ENCODE data around the gene MPHOSPH8.

MPHOSPH8 gene
- total RNA-seq, result 99.6 to 163 reads per million in 2 experiments

DNA sequence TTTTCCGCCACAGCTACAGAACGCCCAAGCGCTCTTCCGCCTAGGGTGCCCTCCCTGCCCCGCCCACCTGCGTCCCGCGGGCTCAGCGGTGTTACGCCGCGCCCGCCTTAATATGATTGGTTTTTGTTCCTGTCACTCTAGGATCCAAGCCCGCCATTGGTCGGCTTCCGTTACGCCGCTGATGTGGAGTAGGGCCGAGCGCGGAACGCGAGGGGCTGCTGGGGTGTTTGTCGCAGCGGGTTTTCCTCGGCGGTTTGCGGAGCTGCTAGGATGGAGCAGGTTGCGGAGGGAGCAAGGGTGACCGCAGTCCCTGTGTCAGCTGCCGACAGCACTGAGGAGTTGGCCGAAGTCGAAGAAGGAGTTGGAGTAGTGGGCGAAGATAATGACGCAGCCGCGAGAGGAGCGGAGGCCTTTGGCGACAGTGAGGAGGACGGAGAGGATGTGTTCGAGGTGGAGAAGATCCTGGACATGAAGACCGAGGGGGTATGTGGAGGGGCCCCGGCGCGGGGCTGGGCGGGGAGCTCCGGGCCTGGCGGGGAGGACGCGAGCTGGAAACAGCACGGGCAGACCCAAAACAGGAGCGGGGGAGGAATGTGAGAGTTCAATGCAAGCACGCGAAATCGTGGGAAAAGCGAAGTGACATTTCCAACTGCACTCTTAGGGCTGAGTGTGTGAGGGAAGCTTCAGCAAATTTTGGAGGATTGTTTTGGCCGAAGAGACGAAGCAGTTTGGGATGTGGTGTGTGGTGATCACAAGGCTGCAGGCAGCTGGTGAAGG, at the start of gene MPHOSPH8:
Gene MPHOSPH8, plus strand, starts transcription at position 181 of the 777 bp plus-strand sequence. Its CDS starts 90 bp downstream, at position 271.
- peak; percentile 88 for DNase-seq (ENCODE audit: low read depth)

- peak; percentile 53 for DNase-seq (ENCODE audit: low read depth)
These were observed 46.4 kb upstream of the MPHOSPH8 start for GRCh38 chr13:19586904-19587634.

DNA sequence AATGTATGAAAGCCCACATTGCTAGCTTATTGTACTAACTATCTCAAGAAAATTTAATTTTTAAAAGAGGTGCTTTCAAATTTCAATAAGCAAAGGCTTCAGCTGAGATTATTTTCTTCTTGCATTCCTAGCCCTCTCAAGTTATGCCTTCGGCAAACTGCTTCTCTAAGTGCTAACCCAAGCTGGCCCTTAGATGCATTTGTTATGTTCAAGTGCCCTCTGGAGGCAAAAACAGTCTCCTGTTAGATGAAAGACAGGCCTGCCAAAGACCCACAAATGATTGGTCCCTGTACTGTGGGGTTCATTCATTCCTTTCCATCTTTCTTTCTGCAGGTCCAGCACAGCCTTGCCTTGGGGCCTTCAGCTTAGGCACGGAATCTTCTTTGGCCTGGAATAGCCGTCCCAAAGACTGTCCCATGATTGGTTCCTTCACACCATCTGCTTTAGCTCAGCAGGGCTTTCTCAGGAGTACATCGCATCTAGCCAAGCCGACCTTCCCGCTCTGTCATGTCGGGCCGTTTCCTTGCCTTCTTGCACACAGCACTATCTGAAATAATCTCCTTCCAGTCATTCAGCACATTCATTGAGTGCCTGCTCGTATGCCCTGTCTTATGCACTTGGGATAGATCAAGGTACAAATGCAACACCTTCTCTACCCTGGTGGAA, 45.7 kb upstream of the MPHOSPH8 start:
- no peak for DNase-seq (ENCODE audit: low read depth)

DNA sequence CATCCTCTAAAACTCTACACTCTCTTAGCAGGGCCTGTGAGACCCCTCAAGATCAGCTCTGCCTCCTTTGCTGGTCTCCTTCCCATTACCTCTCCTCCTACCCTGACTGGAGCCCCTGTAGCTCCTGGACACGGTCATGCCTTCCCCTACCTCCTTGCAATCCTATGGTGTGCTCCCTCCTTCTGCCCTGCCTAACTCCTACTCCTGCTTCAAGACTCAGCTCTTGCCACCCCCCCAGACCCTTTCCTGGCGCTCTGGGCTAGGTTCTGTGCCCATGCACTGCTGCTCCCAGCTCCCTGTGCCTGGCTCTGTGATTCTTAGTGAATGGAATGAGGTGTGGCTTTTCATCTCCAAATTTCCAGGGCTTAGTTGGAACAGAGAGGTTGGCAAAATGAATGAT, 44.1 kb upstream of the MPHOSPH8 start:
- DNase-seq (ENCODE audit: low read depth), result no peak

DNA sequence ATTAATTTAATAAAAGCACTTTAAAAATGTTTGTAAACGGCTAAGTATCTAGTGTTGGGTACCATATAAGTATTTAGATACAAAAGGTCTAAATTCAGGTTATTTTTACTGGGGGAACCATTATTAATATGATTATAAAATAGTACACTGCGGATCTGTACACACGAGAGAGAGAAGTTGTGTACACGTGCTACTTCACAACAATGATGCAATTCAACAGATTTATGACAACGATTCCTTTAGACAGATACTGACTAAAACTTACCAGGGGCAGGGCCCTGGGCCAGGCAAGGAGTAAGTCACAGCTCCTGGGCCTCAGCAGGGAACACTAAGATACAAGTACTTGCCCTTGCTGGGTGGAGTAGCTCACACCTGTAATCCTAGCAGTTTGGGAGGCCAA, 43.0 kb upstream of the MPHOSPH8 start:
- DNase-seq (ENCODE audit: low read depth), result no peak

DNA sequence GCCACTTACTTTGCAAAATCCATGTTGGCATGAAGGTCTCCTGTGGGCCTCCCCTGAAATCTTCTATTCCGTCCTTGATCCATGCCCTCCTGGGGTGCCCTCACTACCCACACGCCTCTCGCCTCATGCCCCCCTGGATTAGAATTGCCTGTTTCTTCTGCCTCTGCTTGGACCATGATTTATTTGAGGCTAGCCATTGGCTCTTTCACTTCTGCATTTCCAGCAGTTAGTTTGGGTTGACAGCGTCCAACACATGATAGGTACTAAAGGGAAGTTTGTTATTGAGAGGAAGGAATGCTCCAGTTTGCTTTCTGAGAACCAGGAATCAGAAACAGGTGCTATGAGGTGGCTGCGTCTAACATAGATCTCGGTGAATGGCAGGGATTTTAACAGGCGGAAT, 41.6 kb upstream of the MPHOSPH8 start:
- no peak for DNase-seq (ENCODE audit: low read depth)

DNA sequence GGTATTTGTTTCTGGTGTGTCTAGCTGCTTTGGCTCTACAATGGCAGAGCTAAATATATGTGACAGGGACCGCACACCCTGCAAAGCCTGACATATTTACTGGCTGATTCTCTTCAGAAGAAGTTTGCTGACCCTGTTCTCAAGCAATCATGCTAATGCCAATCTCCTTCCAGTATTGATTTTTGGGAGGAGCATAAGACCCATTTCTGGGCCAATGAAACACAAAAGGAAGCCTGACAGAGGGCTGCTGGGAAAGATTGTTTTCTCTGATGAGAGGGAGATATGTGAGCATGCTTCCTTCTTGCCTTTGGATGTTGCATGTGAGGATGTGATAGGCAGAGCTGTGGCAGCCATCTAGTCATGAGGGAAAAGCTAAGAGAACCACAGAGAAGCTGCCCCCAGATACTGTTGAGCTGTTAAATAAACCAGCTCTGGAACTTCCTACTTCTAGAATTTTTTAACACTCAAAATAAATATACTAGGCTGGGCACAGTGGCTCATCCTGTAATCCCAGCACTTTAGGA, 40.7 kb upstream of the MPHOSPH8 start:
- DNase-seq (ENCODE audit: low read depth), result no peak

DNA sequence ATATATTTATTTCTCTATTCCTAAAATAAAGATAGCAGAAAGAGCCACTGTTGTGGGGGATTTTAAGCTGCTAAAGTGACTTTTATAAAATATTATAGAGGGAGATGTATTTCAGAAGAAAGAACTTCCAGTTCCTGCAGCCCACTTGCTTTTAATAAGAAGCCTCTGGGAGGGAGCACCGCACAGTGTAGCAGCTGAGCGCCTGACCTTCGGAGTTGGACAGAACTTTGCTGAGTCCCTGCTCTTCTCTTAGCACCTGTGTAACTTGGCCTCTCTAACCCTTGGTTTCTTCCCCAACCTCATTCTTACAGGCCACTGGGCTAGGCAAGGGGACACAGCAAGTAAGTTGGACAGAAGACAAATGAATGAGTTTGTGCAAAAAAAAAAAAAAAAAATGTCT, 37.4 kb upstream of the MPHOSPH8 start:
- DNase-seq (ENCODE audit: low read depth), result no peak

DNA sequence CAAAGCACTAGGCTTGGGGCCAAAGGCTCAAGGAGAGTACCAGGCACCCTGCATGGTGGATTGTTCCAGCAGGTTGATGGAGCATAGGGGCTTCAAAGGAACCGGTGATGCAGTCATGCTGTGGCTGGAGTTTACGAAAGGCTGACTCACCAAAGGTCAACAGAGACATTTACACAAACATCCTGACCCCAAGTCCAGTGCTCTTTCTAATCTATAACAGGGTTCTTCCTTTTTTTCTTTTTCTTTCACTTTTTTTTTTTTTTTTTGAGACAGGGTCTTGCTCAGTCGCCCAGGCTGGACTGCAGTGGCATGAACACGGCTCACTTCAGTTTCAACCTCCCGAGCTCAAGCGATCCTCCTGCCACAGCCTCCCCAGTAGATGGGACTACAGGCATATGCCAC, 36.5 kb upstream of the MPHOSPH8 start:
- no peak for DNase-seq (ENCODE audit: low read depth)

DNA sequence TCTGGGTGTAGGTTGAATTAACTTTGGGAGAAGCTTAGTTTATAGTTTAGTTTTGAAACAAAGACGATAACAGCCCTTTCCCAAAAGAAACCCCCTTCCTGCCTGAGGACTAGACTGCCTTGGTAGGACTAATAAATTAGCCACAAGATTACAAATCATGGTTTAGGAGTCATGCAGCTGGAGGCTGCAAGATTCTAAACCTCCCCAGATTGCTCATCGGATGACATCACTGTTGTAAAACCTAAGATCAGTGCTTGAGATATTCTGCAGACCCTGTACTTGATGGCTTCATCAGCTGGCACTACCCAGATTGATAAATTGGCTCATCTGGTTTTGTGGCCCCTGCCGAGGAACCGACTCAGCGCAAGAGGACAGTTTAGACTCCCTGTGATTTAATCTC, 35.9 kb upstream of the MPHOSPH8 start:
- DNase-seq (ENCODE audit: low read depth), result no peak

DNA sequence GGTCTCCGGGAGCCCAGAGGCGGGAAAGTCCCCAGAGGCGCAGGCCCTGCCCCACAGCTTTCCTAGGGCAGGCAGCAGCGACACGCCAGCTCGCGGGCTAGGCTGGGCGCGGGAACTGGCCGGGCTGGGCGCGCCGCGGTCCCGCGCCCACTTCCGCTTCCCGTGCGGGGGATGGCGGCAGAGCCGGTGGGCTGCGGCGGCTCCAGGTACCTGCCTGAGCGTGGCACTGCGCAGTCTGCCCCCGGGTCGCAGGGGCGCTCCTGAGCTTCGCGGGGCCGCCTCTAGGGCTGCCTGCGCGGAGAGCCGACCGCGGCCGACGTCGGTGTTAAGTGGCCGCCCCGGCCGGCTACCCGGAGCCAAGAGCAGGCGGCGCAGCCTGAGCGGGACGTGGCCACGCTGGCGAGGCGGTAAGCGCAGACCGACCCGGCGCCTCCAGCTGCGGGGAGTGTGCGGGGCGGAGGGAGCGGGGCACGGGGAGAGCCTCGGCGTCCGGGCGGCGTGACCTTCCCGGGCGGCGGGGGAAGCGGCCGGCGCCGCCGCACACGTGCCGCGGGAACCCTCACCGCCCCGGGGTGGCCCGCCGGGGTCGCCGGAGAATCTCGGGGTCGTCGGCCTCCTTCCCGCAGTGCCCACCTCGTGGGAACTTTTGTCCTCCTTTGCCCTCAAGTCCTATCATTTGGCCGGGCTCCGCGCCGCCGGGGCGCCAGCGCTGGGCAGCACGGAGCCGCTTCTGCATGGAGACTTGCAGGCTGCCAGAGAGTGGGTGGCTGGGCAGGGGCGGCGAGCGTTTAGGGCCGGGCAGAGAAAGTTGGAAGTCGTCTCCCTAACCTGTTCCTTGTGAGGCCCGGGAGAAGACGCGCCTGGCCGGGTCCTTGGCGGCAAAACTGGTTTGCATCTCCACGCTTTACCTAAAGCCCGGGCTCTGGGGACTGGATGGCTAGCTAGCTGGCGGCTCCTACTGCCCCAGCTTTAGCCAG, 31.4 kb upstream of the MPHOSPH8 start:
- no peak for DNase-seq (ENCODE audit: low read depth)

DNA sequence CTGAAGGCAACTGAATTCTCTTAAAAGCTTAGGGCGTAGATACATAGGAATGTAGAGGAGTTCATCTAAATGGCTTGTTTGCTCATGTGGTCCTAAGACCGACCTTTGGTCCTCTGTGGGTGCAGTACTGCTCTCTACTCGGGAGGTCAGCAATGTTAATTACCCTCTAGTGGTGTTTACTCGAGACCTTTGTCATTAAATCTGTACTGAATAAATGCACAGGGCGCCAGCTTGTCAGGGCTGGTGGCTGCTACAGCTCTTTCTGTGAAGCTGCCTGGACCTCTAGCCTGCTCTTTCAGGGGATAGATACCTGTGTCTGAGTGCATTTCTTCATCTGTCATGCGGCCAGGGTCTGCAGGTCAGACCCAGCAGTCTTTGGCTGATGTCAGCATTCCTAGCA, 29.2 kb upstream of the MPHOSPH8 start:
- DNase-seq (ENCODE audit: low read depth), result no peak

DNA sequence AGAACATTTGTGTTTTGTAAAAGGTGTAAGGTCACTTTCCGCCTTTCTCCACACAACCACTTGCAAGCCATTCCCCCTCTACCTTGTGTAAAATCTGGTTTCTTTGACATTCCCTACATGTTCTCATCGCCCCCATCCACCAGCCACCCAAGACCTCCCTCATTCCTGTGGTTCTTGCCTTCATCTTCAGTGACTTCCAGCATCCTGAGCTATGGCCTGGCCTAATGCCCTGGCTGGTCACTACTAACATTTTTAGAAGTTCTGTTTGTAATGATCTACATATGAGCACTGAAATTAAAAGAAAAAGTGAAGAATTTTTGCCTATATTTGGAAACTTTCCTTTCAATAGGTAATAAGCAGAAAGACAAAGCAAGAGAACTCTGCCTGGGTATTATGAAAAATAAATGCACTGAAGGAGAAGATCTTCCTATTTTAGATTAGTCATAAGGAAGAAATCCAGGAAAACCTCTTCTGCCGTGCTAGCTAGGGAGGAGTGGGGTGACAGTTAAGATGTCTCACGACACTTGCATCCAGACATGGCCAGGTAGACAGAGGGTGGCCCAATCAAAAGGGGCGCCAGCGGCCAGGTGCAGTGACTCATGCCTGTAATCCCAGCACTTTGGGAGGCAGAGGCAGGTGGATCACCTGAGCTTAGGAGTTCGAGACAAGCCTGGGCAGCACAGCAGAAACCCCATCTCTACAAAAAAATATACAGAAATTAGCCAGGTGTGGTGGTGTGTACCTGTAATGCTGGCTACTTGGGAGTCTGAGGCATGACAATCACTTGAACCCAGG, 28.1 kb upstream of the MPHOSPH8 start:
- no peak for DNase-seq (ENCODE audit: low read depth)

DNA sequence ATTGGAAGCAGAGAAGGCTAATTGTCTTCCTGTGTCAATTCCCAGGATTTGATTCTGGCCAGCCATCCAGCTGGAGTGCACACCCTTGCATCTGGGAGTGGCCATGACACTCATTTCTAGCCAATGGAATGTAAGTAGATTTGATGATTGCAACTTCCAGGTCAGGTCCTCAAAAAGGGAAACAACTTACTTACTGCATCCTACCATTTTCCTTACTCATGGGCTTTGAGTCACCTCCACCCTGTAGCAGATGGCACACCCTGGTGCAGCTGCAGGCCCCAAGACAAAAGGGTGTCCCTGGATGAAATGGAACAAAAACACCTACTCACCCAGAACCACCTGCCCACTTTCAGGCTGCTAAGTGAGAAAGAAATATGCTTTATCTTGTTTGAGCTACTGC, 27.3 kb upstream of the MPHOSPH8 start:
- DNase-seq (ENCODE audit: low read depth), result no peak

DNA sequence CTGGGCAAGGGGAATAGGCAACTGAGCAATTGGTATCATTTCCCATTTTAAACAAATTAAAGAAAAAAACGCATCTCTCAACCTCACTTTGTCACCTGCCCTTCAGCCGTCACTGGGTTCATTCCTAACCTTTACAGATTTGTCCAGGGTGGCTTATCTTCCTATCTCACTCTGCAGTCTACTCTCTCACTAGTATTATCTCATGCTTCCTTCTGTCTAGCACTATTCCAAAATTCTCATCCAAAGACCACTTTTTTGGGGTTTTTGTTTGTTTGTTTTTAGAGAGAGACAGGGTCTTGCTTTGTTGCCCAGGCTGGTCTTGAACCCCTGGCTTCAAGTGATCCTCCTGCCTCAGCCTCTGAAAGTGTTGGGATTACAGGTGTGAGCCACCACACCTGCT, 26.7 kb upstream of the MPHOSPH8 start:
- no peak for DNase-seq (ENCODE audit: low read depth)

DNA sequence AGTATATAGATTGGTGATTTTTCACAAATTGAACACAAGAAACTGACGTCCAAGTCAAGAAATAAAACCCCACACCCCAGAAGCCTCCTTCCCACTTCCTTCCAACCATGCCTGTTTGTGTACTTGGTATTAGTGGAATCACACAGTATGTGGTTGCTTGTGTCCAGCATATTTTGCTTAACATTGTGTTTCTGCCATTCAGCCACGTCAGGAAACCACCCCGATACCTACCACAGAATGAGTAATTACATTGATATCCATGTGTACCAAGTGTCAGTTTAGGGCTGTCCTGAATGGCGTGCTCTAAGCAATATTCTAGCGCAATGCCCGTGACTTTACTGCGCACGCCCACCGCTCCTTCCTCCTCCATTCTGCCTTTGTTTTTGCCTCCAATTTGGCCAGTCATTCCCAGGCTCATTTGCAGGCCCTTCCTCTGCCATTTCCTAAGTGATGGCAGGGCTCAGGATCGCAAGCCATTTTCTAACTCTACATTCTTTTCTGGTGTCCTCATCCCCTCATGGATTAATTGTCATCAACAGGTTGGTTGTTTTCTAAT, 25.9 kb upstream of the MPHOSPH8 start:
- DNase-seq (ENCODE audit: low read depth), result no peak

DNA sequence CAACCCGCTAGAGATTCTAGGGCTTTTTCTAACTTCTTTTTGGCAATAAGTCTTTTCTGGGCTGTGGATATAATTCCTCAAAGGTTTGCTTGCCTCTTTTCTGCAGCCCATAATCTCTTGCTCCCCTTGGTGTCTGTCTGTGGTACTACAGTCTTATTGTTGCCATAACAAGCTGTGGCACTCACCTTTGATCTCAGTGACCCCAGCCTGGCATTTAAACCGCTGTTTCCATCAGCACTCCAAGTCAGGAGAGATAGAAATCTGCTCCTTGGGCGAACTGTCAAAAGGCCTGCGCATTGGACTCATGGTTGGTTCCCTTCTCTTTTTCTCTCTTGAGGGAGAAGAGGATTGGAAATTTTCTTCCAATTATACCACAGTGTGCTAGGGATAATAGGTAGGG, 14.5 kb upstream of the MPHOSPH8 start:
- DNase-seq (ENCODE audit: low read depth), result no peak

- DNase-seq (ENCODE audit: low read depth), result no peak
These were observed 11.3 kb upstream of the MPHOSPH8 start for GRCh38 chr13:19622193-19622592.

DNA sequence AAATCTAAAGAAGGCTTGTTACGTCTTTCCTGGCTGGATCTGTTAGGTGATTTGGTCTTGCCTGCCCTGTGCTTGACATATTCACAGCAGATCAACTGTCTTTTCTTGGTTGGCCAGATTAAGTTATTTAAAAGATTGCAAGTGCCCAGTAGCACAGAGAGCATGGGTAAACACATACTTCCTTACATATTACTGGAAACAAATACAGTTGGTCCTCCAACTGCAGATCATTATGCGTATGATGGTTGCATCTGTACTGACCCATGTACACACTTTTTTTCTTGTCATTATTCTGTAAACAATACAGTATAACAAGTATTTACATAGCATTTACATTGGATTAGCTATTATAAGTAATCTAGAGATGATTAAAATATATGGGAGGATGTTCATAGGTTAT, 9.2 kb upstream of the MPHOSPH8 start:
- no peak for DNase-seq (ENCODE audit: low read depth)

DNA sequence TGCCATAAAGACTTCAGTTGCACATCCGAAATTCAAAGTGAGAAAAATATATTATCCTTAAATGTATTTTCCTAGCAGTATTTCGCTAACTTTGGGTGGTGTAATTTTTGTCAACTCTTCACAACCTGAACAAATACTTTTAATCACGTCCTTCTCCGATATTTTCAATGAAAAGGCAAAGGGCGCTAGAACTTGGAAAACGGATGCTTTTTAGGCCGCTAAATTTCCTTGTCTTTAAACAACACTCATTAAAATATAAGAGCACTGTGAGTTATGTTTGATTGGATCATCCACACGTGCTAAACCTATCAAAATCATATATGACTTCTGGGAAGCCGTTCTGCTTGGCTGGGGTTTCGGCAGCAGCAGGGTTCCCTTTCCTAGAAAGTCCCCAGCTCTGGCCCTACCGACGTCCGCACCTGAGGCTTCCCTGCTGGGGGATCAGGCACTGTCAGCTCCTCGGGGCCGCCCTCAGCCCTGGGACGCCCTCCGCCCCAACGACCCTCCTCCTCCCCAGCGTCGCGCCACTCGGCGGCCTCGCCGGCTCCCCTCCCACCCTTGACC, 462 bp upstream of the MPHOSPH8 start:
- no peak for DNase-seq (ENCODE audit: low read depth)
